ENCODE measurements around the gene ZC3H4.
"Not testable (repeated sequence)": the region's sequence is repeated elsewhere in the genome, so short reads cannot be mapped to it uniquely, and the experiment has no call there.

Gene ZC3H4

GRCh38 chr19:47095476-47096099 is 18.0 kb downstream of the ZC3H4 start:
- no peaks in the 10 kb centered on the region for H3K27me3 ChIP-seq (ENCODE audit: control insufficient read depth, insufficient read depth, low read length)
- H3K9ac ChIP-seq (ENCODE audit: low read length) = no peak overlapping the region
- peaks cover 49% of the 10 kb centered on the region for H3K36me3 ChIP-seq (ENCODE audit: control insufficient read depth, insufficient read depth, low read length)
- no peaks in the 10 kb centered on the region for H3K9me3 ChIP-seq (ENCODE audit: control insufficient read depth, insufficient read depth, low read depth, low read length)
- peaks cover 40% of the 10 kb centered on the region for H3K4me1 ChIP-seq (ENCODE audit: control insufficient read depth, insufficient read depth, low read length)
- no peak overlapping the region for H3K27ac ChIP-seq (ENCODE audit: low read depth, low read length)
- H3K4me3 ChIP-seq (ENCODE audit: low read depth, low read length) = no peak overlapping the region

GRCh38 chr19:47094557-47095475 is 18.8 kb downstream of the ZC3H4 start:
- Histone ChIP-seq H3K9ac (ENCODE audit: low read length) (no peak overlapping the region), H3K9me3 (ENCODE audit: control insufficient read depth, insufficient read depth, low read depth, low read length) (no peaks in the 10 kb centered on the region), H3K27ac (ENCODE audit: low read depth, low read length) (peak overlapping the region; percentile 48; the same call in 1 of the 2 replicates), H3K4me1 (ENCODE audit: control insufficient read depth, insufficient read depth, low read length) (peaks cover 37% of the 10 kb centered on the region), H3K4me3 (ENCODE audit: low read depth, low read length) (no peak overlapping the region), H3K36me3 (ENCODE audit: control insufficient read depth, insufficient read depth, low read length) (peaks cover 57% of the 10 kb centered on the region), H3K27me3 (ENCODE audit: control insufficient read depth, insufficient read depth, low read length) (no peaks in the 10 kb centered on the region)

GRCh38 chr19:47093841-47094240 is 19.7 kb downstream of the ZC3H4 start:
- H3K4me3 ChIP-seq (ENCODE audit: low read depth, low read length) = no peak overlapping the region
- H3K9me3 ChIP-seq (ENCODE audit: control insufficient read depth, insufficient read depth, low read depth, low read length) = no peaks in the 10 kb centered on the region
- H3K9ac ChIP-seq (ENCODE audit: low read length) = no peak overlapping the region
- peaks cover 65% of the 10 kb centered on the region for H3K36me3 ChIP-seq (ENCODE audit: control insufficient read depth, insufficient read depth, low read length)
- no peak overlapping the region for H3K27ac ChIP-seq (ENCODE audit: low read depth, low read length)
- no peaks in the 10 kb centered on the region for H3K27me3 ChIP-seq (ENCODE audit: control insufficient read depth, insufficient read depth, low read length)
- H3K4me1 ChIP-seq (ENCODE audit: control insufficient read depth, insufficient read depth, low read length) = peaks cover 29% of the 10 kb centered on the region

- Histone ChIP-seq H3K27me3 (ENCODE audit: control insufficient read depth, insufficient read depth, low read length) (no peaks in the 10 kb centered on the region), H3K36me3 (ENCODE audit: control insufficient read depth, insufficient read depth, low read length) (peaks cover 69% of the 10 kb centered on the region), H3K4me1 (ENCODE audit: control insufficient read depth, insufficient read depth, low read length) (peaks cover 26% of the 10 kb centered on the region), H3K27ac (ENCODE audit: low read depth, low read length) (no peak overlapping the region), H3K9me3 (ENCODE audit: control insufficient read depth, insufficient read depth, low read depth, low read length) (no peaks in the 10 kb centered on the region), H3K4me3 (ENCODE audit: low read depth, low read length) (no peak overlapping the region), H3K9ac (ENCODE audit: low read length) (no peak overlapping the region)
Measured at GRCh38 chr19:47093254-47093653, 20.3 kb downstream of the ZC3H4 start.

- Histone ChIP-seq H3K4me3 (ENCODE audit: low read depth, low read length) (no peak overlapping the region), H3K9ac (ENCODE audit: low read length) (no peak overlapping the region), H3K27me3 (ENCODE audit: control insufficient read depth, insufficient read depth, low read length) (no peaks in the 10 kb centered on the region), H3K9me3 (ENCODE audit: control insufficient read depth, insufficient read depth, low read depth, low read length) (no peaks in the 10 kb centered on the region), H3K36me3 (ENCODE audit: control insufficient read depth, insufficient read depth, low read length) (peaks cover 87% of the 10 kb centered on the region), H3K4me1 (ENCODE audit: control insufficient read depth, insufficient read depth, low read length) (peaks cover under 1% of the 10 kb centered on the region; the same call in 1 of the 2 replicates), H3K27ac (ENCODE audit: low read depth, low read length) (no peak overlapping the region)
Measured at GRCh38 chr19:47089767-47090350, 23.7 kb downstream of the ZC3H4 start.

GRCh38 chr19:47086280-47086679 is 27.3 kb downstream of the ZC3H4 start:
- Histone ChIP-seq H3K4me1 (ENCODE audit: control insufficient read depth, insufficient read depth, low read length) (peaks cover 9% of the 10 kb centered on the region; the same call in 1 of the 2 replicates), H3K36me3 (ENCODE audit: control insufficient read depth, insufficient read depth, low read length) (peaks cover 91% of the 10 kb centered on the region), H3K27me3 (ENCODE audit: control insufficient read depth, insufficient read depth, low read length) (no peaks in the 10 kb centered on the region), H3K4me3 (ENCODE audit: low read depth, low read length) (no peak overlapping the region), H3K9me3 (ENCODE audit: control insufficient read depth, insufficient read depth, low read depth, low read length) (no peaks in the 10 kb centered on the region), H3K9ac (ENCODE audit: low read length) (no peak overlapping the region), H3K27ac (ENCODE audit: low read depth, low read length) (0 out of 2 replicates have a peak overlapping the region, but pooled peaks have one; percentile 47)

GRCh38 chr19:47084879-47085439 is 28.6 kb downstream of the ZC3H4 start:
- H3K9ac ChIP-seq (ENCODE audit: low read length) = no peak overlapping the region
- H3K27ac ChIP-seq (ENCODE audit: low read depth, low read length) = no peak overlapping the region
- peaks cover 90% of the 10 kb centered on the region for H3K36me3 ChIP-seq (ENCODE audit: control insufficient read depth, insufficient read depth, low read length)
- peaks cover 12% of the 10 kb centered on the region; the same call in 1 of the 2 replicates for H3K4me1 ChIP-seq (ENCODE audit: control insufficient read depth, insufficient read depth, low read length)
- H3K9me3 ChIP-seq (ENCODE audit: control insufficient read depth, insufficient read depth, low read depth, low read length) = no peaks in the 10 kb centered on the region
- H3K4me3 ChIP-seq (ENCODE audit: low read depth, low read length) = no peak overlapping the region
- no peaks in the 10 kb centered on the region for H3K27me3 ChIP-seq (ENCODE audit: control insufficient read depth, insufficient read depth, low read length)

GRCh38 chr19:47082493-47082892 is 31.1 kb downstream of the ZC3H4 start:
- peaks cover 17% of the 10 kb centered on the region; the same call in 1 of the 2 replicates for H3K4me1 ChIP-seq (ENCODE audit: control insufficient read depth, insufficient read depth, low read length)
- no peaks in the 10 kb centered on the region for H3K9me3 ChIP-seq (ENCODE audit: control insufficient read depth, insufficient read depth, low read depth, low read length)
- H3K27me3 ChIP-seq (ENCODE audit: control insufficient read depth, insufficient read depth, low read length) = no peaks in the 10 kb centered on the region
- H3K9ac ChIP-seq (ENCODE audit: low read length) = no peak overlapping the region
- no peak overlapping the region for H3K27ac ChIP-seq (ENCODE audit: low read depth, low read length)
- peaks cover 91% of the 10 kb centered on the region for H3K36me3 ChIP-seq (ENCODE audit: control insufficient read depth, insufficient read depth, low read length)
- no peak overlapping the region for H3K4me3 ChIP-seq (ENCODE audit: low read depth, low read length)

- Histone ChIP-seq H3K9ac (ENCODE audit: low read length) (no peak overlapping the region), H3K27ac (ENCODE audit: low read depth, low read length) (no peak overlapping the region), H3K36me3 (ENCODE audit: control insufficient read depth, insufficient read depth, low read length) (peaks cover 88% of the 10 kb centered on the region), H3K4me1 (ENCODE audit: control insufficient read depth, insufficient read depth, low read length) (peaks cover 17% of the 10 kb centered on the region; the same call in 1 of the 2 replicates), H3K9me3 (ENCODE audit: control insufficient read depth, insufficient read depth, low read depth, low read length) (no peaks in the 10 kb centered on the region), H3K4me3 (ENCODE audit: low read depth, low read length) (no peak overlapping the region), H3K27me3 (ENCODE audit: control insufficient read depth, insufficient read depth, low read length) (no peaks in the 10 kb centered on the region)
Measured at GRCh38 chr19:47081095-47081494, 32.5 kb downstream of the ZC3H4 start.

GRCh38 chr19:47078351-47078750 is 35.2 kb downstream of the ZC3H4 start:
- not testable (repeated sequence) for H3K4me3 ChIP-seq (ENCODE audit: low read depth, low read length); H3K9ac ChIP-seq (ENCODE audit: low read length); H3K9me3 ChIP-seq (ENCODE audit: control insufficient read depth, insufficient read depth, low read depth, low read length); H3K27ac ChIP-seq (ENCODE audit: low read depth, low read length); H3K27me3 ChIP-seq (ENCODE audit: control insufficient read depth, insufficient read depth, low read length)
- peaks cover 91% of the 10 kb centered on the region for H3K36me3 ChIP-seq (ENCODE audit: control insufficient read depth, insufficient read depth, low read length)
- H3K4me1 ChIP-seq (ENCODE audit: control insufficient read depth, insufficient read depth, low read length) = peaks cover 17% of the 10 kb centered on the region; the same call in 1 of the 2 replicates

All from HUES6 (cell line).